HEK293T (cell line): ENCODE data around the gene CDCA3.

Experiments
- BHLHE40 ChIP-seq: fragments of 450-650 bp; IDR thresholded peaks from 2 replicates; pipeline ENCODE4 v1.6.1; 2016; ENCODE audit warnings: mild to moderate bottlenecking, moderate library complexity, borderline replicate concordance
- ELF4 ChIP-seq: fragments of 450-650 bp; IDR thresholded peaks from 2 replicates; pipeline ENCODE4 v1.6.1; 2017; ENCODE audit warnings: antibody characterized with exemption
- FOXK2 ChIP-seq: fragments of 450-650 bp; IDR thresholded peaks from 2 replicates; pipeline ENCODE4 v1.6.1; 2016; ENCODE audit warnings: mild to moderate bottlenecking
- FOXM1 ChIP-seq: fragments of 450-650 bp; IDR thresholded peaks from 2 replicates; pipeline ENCODE4 v1.6.1; 2017; ENCODE audit warnings: mild to moderate bottlenecking, borderline replicate concordance
- LEF1 ChIP-seq: fragments of 450-650 bp; IDR thresholded peaks from 2 replicates; pipeline ENCODE4 v1.6.1; 2017; ENCODE audit warnings: mild to moderate bottlenecking, borderline replicate concordance
- NFRKB ChIP-seq: fragments of 450-650 bp; IDR thresholded peaks from 2 replicates; pipeline ENCODE4 v1.6.1; 2016; ENCODE audit warnings: mild to moderate bottlenecking, moderate library complexity
- PKNOX1 ChIP-seq: fragments of 450-650 bp; IDR thresholded peaks from 2 replicates; pipeline ENCODE4 v1.6.1; 2016
- SP1 ChIP-seq: fragments of 450-650 bp; IDR thresholded peaks from 2 replicates; pipeline ENCODE4 v1.6.1; 2017

- TF ChIP-seq FOXK2 (no peak), LEF1 (no peak), ELF4 (no peak), PKNOX1 (no peak), NFRKB (no peak), SP1 (no peak), FOXM1 (no peak), BHLHE40 (no peak)
Measured at GRCh38 chr12:6860116-6860515, 9.0 kb upstream of the CDCA3 start.
